Mucosa of stomach (tissue), 1 donor: ENCODE results near the gene HSF2BP.
"Not testable (repeated sequence)": the region's sequence is repeated elsewhere in the genome, so short reads cannot be mapped to it uniquely, and the experiment has no call there.

Source experiments
- H3K27me3 ChIP-seq: one replicate; pipeline ENCODE4 v1.7.0; 2013; ENCODE audit warnings: mild to moderate bottlenecking, low read length; ENCODE audit not compliant: control insufficient read depth, insufficient read depth
- H3K36me3 ChIP-seq: one replicate; pipeline ENCODE4 v1.7.0; 2013; ENCODE audit warnings: low read length; ENCODE audit not compliant: control insufficient read depth, insufficient read depth
- H3K4me1 ChIP-seq: one replicate; pipeline ENCODE4 v1.7.0; 2013; ENCODE audit warnings: mild to moderate bottlenecking, low read length; ENCODE audit not compliant: control insufficient read depth, insufficient read depth
- H3K4me3 ChIP-seq: one replicate; pipeline ENCODE4 v1.7.0; 2013; ENCODE audit warnings: low read length
- H3K9ac ChIP-seq: one replicate; pipeline ENCODE4 v1.7.0; 2013; ENCODE audit warnings: mild to moderate bottlenecking, low read length, moderate library complexity
- H3K9me3 ChIP-seq: one replicate; pipeline ENCODE4 v1.7.0; 2013; ENCODE audit warnings: mild to moderate bottlenecking, low read length, moderate library complexity; ENCODE audit not compliant: control insufficient read depth
- donor health status: Pancreatic carcinoma.

Gene HSF2BP

GRCh38 chr21:43659136-43660000, at the start of gene HSF2BP, which contains the start of gene RRP1B:
TSS of gene HSF2BP (minus strand) at chr21:43659488. CDS start at chr21:43658096, 1,392 bp downstream.
TSS of gene RRP1B (plus strand) at chr21:43659560. CDS start at chr21:43659665, 105 bp downstream.
- Histone ChIP-seq H3K4me3 (peak within 1 kb of the TSS; percentile 92), H3K4me1 (peaks cover 12% of the 10 kb centered on the region), H3K9ac (peak within 1 kb of the TSS; percentile 84), H3K9me3 (no peaks in the 10 kb centered on the region), H3K27me3 (no peaks in the 10 kb centered on the region), H3K36me3 (no peaks in the 10 kb centered on the region)

- no peak overlapping the region for H3K4me3 ChIP-seq
- no peaks in the 10 kb centered on the region for H3K9me3 ChIP-seq
- no peaks in the 10 kb centered on the region for H3K27me3 ChIP-seq
- no peaks in the 10 kb centered on the region for H3K36me3 ChIP-seq
- H3K4me1 ChIP-seq: peaks cover 18% of the 10 kb centered on the region
- H3K9ac ChIP-seq: no peak overlapping the region
These were observed 49.6 kb upstream of the HSF2BP start for GRCh38 chr21:43708745-43709381.

- Histone ChIP-seq H3K9ac (no peak overlapping the region), H3K27me3 (no peaks in the 10 kb centered on the region), H3K9me3 (no peaks in the 10 kb centered on the region), H3K4me1 (peaks cover 22% of the 10 kb centered on the region), H3K36me3 (no peaks in the 10 kb centered on the region), H3K4me3 (no peak overlapping the region)
These were observed 48.2 kb upstream of the HSF2BP start for GRCh38 chr21:43707462-43707861.

GRCh38 chr21:43703035-43703880, 44.0 kb upstream of the HSF2BP start:
- peaks cover 16% of the 10 kb centered on the region for H3K4me1 ChIP-seq
- peak overlapping the region; percentile 64 for H3K9ac ChIP-seq
- H3K36me3 ChIP-seq: no peaks in the 10 kb centered on the region
- peaks cover 5% of the 10 kb centered on the region for H3K27me3 ChIP-seq
- H3K4me3 ChIP-seq: peak overlapping the region; percentile 12
- no peaks in the 10 kb centered on the region for H3K9me3 ChIP-seq

- peaks cover 16% of the 10 kb centered on the region for H3K4me1 ChIP-seq
- peak overlapping the region; percentile 64 for H3K9ac ChIP-seq
- H3K4me3 ChIP-seq: peak overlapping the region; percentile 12
- no peaks in the 10 kb centered on the region for H3K36me3 ChIP-seq
- H3K9me3 ChIP-seq: no peaks in the 10 kb centered on the region
- H3K27me3 ChIP-seq: peaks cover 5% of the 10 kb centered on the region
These were observed 43.4 kb upstream of the HSF2BP start for GRCh38 chr21:43702785-43703034.

GRCh38 chr21:43701936-43702784, 42.9 kb upstream of the HSF2BP start:
- peaks cover 16% of the 10 kb centered on the region for H3K4me1 ChIP-seq
- H3K27me3 ChIP-seq: peaks cover 5% of the 10 kb centered on the region
- no peaks in the 10 kb centered on the region for H3K36me3 ChIP-seq
- peak overlapping the region; percentile 64 for H3K9ac ChIP-seq
- no peaks in the 10 kb centered on the region for H3K9me3 ChIP-seq
- peak overlapping the region; percentile 12 for H3K4me3 ChIP-seq

- Histone ChIP-seq H3K9ac (no peak overlapping the region), H3K9me3 (no peaks in the 10 kb centered on the region), H3K36me3 (no peaks in the 10 kb centered on the region), H3K4me1 (peaks cover 16% of the 10 kb centered on the region), H3K4me3 (no peak overlapping the region), H3K27me3 (peaks cover 5% of the 10 kb centered on the region)
These were observed 40.8 kb upstream of the HSF2BP start for GRCh38 chr21:43699933-43700599.

- H3K36me3 ChIP-seq, H3K27me3 ChIP-seq, H3K9ac ChIP-seq, H3K4me3 ChIP-seq, H3K9me3 ChIP-seq: not testable (repeated sequence)
- H3K4me1 ChIP-seq: peaks cover 16% of the 10 kb centered on the region
These were observed 40.1 kb upstream of the HSF2BP start for GRCh38 chr21:43699492-43699777.

- no peak overlapping the region for H3K9ac ChIP-seq
- no peak overlapping the region for H3K4me3 ChIP-seq
- H3K27me3 ChIP-seq: peaks cover 5% of the 10 kb centered on the region
These were observed 38.7 kb upstream of the HSF2BP start for GRCh38 chr21:43697758-43698643.

GRCh38 chr21:43696214-43696613, 36.9 kb upstream of the HSF2BP start:
- Histone ChIP-seq H3K9ac (no peak overlapping the region), H3K4me3 (no peak overlapping the region), H3K9me3 (no peaks in the 10 kb centered on the region), H3K36me3 (peaks cover under 1% of the 10 kb centered on the region), H3K27me3 (no peaks in the 10 kb centered on the region), H3K4me1 (no peaks in the 10 kb centered on the region)

More at GRCh38 chr21:43697758-43698643, 38.7 kb upstream of the HSF2BP start:
- Histone ChIP-seq H3K9me3 (no peaks in the 10 kb centered on the region), H3K4me1 (peaks cover 10% of the 10 kb centered on the region), H3K36me3 (no peaks in the 10 kb centered on the region)
